GM18520 (cell line): ENCODE results near the gene UTP14A.

Experiments used
- ATAC-seq: cut with Tn5 transposase; IDR thresholded peaks from one replicate; pipeline ENCODE4 v1.9.1; 2021; ENCODE audit not compliant: unreplicated experiment

The UTP14A gene

DNA sequence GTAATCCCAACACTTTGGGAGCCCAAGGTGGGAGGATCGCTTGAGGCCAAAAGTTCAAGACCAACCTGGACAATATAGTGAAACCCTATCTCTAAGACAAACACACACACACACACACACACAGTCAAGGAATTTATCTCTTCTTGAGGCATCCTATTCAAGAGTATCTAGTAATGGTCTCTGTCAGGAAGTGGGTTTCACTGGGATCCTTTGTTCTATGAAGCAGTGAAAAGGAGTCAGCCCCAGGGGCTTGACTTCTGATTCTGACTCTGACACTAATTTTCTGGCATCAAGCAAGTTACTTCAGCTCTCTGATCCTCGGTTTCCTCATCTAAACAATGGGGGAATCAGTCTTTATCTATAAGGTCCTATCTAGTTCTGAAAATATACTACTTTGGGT, 34.8 kb downstream of the UTP14A start:
- ATAC-seq = no peak

DNA sequence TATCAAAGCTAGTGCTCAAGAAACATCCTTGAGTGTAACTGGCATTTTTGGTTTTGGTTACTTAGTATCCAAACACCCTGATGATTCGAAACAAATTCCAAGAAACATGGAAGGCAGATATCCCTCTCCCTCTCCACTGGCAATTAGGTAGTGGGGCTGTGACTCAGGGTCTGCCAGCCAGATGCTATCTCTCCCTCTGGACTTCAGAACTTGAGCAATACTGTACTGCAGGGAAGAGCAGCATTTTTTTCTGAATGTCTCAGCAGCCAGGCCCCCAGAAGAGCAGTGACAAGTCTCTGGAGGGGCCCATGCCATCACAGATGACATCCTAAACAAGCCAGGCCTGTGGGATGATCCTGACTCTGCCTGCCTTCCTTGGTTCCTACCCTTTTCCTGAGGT, 39.2 kb downstream of the UTP14A start:
- no peak for ATAC-seq

DNA sequence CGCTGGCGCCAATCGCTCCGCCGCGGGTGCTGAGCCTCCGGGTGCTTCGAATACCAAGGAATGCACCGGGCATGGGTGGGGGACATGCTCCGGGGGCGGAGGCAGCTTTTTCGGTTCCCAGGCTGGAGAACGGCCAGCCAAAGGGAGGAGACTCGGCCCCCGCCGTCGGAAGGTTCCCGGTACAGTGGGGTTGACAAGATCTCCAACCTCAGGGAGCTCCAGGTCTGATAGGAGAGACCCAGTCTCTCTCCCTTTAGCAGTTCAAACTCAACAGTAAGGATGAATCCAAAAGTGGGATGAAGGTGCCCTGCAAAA, 47.3 kb downstream of the UTP14A start:
- no peak for ATAC-seq

DNA sequence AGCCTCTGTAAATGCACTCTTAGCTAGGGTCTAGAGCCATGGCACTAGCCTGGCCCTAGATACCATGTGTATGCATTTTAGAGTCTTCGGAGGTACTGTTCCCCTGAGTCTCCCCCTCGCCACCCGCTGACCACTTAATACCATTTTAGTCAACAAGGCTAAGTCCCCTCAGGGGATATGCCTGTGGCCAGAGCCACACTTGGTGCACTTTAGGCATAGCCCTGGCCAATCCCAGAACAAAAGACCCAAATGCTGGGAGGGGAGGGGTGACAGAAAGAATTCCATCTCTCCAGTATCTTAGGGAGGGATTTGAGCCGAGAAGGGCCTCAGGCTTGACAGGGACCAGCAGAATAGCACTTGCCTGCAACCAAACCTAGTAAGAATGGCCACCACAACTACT, 47.9 kb downstream of the UTP14A start:
- no peak for ATAC-seq

DNA sequence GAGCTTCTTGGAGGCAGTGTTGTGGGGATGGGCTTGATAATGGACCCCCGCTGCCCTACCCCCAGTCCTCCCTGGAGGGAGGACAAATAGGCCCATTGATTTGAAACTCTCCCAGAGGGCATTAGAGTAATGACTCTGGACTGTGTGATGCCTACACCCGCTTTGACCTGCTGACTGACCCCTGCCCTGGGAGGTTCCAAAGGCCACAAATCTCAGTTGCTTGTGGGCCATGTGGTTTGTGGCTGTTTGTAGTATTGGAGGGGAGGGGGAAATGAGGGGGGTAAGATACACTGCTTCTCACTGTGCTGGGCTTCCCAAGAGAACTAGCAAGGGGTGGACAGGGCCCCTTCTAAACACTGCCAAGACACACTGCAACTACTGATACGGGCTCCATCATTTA, 48.8 kb downstream of the UTP14A start:
- ATAC-seq = no peak

DNA sequence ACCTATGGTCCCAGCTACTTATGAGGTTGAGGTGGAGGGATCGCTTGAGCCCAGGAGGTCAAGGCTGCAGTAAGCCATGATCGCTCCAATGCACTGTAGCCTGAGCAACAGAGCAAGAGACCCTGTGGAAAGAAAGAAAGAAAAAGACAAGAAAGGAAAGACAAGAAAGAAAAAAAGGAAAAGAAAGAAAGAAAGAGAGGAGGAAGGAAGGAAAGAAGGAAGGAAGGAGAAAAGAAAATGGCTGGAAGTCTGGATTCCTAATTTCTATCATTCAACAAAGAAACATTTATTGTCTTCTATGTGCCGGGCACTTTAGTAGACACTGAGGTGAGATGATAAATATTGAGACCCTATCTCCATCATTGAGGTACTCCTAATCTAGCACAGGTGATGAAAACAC, 49.7 kb downstream of the UTP14A start:
- no peak for ATAC-seq

DNA sequence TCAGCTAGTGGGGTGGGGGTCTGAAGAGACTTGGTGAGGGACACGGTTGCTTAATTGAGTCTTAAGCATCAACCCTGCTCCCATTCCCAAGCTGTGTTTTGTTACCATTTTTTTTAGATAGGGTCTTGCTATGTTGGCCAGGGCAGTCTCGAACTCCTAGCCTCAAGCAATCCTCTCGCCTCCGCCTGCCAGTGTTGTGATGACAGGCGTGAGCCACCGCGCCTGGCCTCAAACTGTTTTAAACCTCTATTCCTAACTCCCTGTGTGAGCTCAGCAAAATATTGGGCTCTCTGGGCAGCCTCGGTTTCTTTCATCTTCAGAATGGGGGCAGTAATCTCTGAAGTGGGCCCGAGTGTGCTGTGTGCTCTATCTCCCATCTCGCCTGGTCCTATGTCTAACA, 50.2 kb downstream of the UTP14A start:
- ATAC-seq = no peak

DNA sequence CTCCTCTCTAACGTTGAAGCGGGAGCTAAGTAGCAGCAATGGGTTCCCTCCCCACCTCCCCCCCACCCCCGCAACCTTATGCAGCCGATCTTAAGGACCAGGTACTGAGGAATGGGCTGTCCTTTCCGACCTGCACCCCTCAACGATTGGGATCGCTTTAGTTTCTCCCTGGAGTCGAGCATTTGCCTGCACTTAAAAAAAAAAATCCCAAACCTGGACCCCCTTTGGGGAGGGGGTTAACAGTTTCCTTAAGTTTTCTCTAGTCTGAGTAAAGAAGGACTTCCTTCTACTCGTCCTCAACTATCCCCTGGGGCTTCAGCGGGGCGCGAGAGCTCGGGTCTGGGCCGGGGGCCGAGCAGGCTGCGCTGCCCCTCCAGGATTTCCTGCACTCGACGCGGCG, 50.8 kb downstream of the UTP14A start:
- no peak for ATAC-seq

DNA sequence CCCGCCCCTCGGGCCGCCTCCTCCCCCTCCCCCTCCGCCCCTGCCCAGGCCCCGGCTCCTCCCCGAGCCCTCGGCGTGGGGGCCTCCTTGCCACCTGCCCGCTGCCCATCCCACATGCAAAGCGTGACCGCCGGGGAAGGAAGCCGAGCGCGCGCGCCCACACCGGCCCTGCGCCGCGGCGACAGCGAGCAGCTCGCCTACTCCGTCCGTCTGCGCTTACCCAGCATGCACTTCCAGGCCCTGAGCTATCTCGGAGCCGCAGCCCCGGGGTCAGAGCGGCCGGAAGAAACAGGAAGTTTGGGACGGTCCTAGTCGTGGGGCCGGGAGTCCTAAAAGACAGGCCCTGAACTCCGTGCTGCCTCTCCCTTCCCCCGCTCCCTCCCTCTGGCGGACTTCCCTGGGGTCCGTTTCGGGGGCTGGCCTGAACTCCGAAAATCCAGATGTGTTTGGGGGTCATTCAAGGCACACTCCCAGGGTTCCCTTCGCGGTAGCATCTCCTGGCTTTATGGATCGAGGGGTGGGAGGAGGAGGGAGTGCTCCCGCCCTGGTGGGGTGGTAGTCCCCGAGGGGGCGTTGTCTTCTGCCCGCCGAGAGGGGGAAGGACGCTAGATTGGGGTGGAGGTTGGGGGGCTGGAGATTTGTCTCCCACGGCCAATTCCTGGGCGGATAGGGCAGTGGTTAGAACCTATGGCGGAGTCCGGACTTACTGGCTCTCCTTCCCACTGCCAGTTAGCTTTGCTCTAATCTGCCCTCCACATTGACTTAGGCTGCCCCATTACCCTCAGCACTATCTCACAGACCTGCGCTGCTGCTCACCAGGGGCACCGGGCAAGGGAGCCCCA, 51.5 kb downstream of the UTP14A start:
- ATAC-seq = peak; percentile 69

DNA sequence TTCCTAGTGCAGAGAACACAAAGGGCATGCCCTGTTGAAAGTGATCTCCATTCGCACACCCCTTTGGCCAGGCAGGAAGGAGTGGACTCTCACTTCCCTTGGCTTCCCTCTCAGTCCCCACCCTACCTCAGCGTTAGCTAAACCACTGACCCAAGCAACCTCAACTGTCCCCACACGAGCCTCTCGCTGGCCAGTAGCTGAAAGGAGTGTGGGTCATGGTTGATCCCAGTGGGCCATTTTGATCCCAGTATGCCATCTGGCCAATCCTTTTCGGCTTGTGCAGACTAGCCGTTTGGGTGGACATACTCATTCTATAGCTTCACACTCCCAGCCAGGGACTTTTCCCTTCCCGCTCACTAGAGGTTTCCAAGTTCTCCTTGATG, 52.1 kb downstream of the UTP14A start:
- no peak for ATAC-seq

DNA sequence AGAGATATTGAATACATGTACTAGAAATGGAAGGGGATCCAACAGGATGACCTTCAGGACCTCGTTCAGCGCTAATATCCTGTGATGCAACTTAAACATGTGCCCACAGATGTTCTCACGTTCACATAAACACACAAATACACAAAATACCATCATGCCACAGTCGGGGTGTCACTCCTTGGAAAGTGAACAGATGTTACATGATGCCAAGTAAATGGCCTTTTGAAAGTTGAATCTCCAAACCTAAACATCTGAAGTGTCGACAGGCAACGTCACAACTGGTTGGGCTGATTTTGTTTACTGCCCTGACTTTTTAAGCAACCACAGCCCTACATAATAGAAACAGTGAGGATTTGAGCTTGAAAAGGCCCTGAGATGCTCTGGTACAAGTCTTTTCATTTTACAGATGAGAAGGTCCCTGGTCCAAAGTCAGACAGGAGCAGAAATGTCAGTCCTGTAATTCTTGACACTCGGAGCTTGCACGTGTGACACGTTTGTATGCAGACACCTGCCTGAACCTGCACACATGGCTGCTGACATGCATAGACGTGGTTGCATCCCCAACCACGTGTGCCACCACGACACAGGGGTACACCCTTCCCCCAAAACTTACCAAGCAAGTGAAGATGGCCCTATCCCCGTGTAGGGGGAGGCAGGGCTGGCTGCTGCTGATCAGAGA, 53.0 kb downstream of the UTP14A start:
- no peak for ATAC-seq

DNA sequence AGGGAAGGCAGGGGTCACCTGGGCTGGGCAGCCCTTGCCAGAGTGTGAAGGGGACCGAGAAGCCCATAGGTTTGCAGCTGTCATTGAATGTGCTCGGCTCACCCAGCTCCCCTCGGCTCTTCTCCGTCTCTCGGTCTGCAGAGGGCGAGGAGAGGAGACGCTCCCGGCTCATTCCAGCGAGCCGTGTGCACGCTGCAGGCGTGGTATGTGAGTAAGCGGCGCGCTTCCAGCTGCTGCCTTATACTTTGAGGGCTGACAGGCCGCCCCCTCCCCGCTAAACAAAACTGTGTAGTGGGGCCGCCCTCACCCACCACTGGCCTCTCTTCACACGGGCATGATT, 53.5 kb downstream of the UTP14A start:
- ATAC-seq = no peak

DNA sequence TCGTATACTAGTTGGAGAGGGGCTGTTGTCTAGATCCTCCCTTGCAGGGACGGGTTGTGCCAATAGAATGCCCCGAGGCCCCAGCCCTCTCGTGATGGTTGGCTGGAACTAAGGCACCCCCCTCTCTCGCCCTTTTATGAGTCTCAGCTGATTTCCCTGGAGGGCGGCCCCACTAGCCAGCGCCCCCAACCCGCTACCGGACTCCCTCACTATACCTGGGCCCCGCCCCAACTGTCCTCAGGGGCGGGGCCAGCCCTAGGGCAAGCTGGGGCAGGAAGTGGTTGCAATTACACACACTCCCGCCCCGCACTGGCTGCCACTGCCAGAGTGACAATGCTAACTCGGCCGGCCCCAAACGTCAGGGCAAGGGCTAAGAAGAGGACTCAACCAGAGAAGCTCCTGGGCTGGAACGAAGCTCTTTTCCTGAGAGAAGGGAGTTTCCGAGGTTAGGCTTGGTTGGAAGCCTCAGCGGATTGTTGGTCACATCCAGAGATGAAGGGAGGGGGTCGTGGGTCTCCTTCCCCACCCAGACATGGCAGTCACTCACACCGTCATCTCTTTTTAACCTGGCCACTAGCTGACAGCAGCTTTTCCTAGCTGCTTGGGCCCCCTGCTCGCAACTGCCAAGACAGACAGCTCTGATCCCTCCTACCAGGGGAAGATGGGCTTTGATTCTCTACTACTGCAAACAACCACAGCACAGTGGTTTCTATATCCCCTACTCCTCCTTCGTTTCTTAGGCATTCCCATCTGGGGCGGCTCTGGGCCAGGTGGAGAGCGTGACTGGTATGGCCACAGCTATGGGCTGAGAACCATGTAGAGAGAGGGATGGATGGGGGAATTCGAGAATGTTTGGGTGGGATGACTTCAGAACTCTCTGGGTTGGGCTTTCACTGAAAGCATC, 55.5 kb downstream of the UTP14A start:
- peak; percentile 71 for ATAC-seq

DNA sequence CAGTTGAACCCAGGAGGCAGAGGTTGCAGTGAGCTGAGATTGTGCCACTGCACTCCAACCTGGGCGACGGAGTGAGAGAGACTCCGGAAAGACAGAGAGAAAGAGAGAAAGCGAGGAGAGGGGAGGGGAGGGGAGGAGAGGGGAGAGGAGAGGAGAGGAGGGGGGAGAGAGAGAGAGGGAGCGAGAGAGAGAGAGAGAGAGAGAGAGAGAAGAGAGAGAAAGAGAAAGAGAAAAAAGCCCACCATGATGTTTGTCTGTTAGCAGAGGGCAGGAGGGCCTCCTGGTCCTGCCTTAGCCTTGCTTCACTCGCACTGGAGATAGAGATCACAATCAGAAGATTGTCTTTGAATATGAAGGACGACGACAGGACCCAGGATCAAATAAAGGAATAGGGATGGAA, 57.8 kb downstream of the UTP14A start:
- ATAC-seq = no peak

DNA sequence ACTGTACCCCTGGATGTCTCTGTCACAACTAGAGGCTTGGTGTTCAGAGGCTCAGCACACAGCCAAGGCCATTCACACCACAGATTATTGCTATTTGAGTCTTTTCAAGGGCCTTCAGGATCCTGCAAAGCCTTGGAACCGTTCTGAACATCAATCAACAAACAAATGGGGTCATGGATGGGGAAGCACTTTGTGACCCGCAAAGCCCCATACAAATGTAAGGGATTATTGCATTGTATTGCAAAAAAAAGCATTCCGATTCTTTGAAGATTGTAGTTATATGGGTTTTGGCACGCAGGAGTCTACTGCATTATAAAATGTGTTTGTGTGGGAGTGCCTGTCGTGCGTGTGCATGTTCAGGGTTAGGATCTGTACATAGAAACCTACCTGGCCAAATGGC, 59.2 kb downstream of the UTP14A start:
- ATAC-seq = no peak

DNA sequence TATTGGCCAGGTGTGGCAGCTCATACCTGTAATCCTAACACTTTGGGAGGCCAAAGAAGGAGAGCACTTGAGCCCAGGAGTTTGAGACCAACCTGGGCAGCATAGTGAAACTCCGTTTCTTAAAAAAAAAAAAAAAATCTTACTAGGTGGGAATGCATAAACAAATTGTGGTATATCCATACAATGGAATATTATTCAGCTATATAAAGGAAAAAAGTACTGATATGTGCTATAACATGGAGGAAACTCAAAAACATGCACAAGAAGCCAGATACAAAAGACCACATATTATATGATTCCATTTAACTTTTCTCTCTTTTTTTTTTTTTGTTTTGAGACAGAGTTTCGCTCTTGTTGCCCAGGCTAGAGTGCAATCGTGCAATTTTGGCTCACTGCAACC, 63.0 kb downstream of the UTP14A start:
- no peak for ATAC-seq

DNA sequence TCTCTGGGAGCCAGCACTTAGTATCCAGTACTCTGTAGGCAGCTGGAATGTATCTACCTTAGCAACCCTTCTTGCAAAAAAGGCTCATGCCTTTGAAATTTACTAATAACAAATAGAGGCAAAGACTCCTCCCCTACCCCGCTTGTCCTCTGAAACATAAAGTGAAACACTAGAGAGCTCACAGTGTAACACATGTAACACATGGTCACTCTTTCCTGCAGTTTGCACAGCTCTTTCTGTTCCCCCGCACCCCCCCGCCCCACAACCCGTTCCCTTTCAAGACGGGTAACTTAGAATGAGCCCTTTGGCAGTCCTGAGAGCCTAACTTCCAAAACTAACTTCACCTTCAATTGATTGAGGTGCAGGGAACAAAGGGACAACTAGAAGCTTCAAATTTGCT, 70.5 kb downstream of the UTP14A start:
- ATAC-seq = no peak
